Epithelial cell of proximal tubule (primary cell): ENCODE data around the gene RPL32. TPM values are rescaled to one million over a fixed set of nuclear protein-coding genes. Genes with fewer than 3 reads are reported as not detected.
A peak's percentile ranks its signal among the peaks of the same experiment; 100 is the strongest.

Source experiments
- DNase-seq: peaks from one replicate; pipeline ENCODE4 v3.0.0-alpha.2; 2011; ENCODE audit warnings: low read depth
- H3K4me3 ChIP-seq: 2 replicates; pipeline ENCODE4 v1.5.1; 2011; ENCODE audit warnings: low read depth, mild to moderate bottlenecking, low read length
- total RNA-seq: library from RNA; depleted of rRNA; stranded (reverse); fragments of >200 nt; gene quantifications from 2 replicates; pipeline ENCODE4 v1.2.3, GENCODE V29; 2015
- TF ChIP-seq, protein P1 (sequence below): conservative IDR thresholded peaks from 2 replicates; pipeline ENCODE4 v1.5.1; 2012; ENCODE audit warnings: low read depth, mild to moderate bottlenecking, low read length

RPL32 gene
- total RNA-seq, 1 donor from 2014 or later: 1,030 TPM

DNA sequence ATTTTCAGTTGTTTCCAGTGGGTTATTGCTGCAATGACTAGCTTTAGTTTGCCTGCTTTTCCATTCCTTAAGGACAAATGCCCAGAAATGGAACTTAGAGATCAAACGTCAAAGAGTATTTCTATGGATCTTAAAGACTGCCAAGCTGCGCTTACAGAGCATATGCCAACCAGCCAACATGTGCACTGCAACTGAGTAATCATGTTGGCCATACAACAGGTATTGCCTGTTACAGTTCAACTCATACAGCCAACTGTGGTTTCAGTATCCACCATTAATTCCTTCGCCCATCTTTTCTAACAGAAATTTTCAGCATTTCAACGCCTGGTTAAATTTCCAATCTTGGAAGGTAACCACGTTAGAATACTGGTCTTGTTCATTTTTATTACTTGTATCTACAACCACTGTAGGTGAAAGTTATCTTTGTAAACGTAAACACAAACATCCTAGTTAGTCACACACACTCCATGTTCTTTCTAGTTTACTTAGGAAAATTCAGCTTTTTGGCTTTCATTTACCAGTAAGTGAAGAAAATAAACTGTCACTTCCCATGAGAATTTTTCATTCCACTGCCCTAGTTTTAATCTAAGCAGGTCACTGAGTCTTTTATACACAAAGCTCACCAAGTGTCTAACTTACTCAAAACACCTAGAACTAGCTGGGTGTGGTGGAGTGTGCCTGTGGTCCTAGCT is 3.9 kb downstream of the RPL32 start:
- no peak for DNase-seq
- TF ChIP-seq, protein P1, sequence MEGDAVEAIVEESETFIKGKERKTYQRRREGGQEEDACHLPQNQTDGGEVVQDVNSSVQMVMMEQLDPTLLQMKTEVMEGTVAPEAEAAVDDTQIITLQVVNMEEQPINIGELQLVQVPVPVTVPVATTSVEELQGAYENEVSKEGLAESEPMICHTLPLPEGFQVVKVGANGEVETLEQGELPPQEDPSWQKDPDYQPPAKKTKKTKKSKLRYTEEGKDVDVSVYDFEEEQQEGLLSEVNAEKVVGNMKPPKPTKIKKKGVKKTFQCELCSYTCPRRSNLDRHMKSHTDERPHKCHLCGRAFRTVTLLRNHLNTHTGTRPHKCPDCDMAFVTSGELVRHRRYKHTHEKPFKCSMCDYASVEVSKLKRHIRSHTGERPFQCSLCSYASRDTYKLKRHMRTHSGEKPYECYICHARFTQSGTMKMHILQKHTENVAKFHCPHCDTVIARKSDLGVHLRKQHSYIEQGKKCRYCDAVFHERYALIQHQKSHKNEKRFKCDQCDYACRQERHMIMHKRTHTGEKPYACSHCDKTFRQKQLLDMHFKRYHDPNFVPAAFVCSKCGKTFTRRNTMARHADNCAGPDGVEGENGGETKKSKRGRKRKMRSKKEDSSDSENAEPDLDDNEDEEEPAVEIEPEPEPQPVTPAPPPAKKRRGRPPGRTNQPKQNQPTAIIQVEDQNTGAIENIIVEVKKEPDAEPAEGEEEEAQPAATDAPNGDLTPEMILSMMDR: no peak
- H3K4me3 ChIP-seq: no peak overlapping the region

DNA sequence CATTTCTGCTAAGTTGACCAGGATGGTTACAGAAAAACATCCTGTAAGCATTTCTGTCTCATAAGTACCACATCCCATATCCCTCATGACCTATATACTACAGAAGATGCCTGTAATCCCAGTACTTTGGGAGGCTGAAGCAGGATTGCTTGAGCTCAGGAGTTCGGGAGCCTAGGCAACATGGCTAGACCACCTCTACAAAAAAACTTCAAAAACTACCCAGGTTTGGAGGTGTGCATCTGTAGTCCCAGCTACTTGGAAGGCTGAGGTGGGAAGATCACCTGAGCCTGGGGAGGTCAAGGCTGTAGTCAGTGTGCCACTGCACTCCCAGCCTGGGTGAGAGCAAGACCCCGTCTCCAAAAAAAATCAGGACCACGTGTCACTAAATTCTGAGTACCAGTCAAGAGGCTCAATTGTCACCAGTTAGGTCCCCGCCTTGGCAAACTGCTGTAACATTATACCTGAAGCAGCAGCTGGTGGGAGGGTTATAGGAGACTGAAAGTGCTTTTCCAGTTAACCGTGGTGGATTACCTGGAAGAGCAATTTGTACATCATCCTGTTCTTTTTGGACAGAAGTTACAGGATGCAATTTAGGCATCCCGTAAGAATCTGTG is 6.2 kb downstream of the RPL32 start:
- TF ChIP-seq, protein P1: no peak
- no peak overlapping the region for H3K4me3 ChIP-seq
- DNase-seq: no peak

DNA sequence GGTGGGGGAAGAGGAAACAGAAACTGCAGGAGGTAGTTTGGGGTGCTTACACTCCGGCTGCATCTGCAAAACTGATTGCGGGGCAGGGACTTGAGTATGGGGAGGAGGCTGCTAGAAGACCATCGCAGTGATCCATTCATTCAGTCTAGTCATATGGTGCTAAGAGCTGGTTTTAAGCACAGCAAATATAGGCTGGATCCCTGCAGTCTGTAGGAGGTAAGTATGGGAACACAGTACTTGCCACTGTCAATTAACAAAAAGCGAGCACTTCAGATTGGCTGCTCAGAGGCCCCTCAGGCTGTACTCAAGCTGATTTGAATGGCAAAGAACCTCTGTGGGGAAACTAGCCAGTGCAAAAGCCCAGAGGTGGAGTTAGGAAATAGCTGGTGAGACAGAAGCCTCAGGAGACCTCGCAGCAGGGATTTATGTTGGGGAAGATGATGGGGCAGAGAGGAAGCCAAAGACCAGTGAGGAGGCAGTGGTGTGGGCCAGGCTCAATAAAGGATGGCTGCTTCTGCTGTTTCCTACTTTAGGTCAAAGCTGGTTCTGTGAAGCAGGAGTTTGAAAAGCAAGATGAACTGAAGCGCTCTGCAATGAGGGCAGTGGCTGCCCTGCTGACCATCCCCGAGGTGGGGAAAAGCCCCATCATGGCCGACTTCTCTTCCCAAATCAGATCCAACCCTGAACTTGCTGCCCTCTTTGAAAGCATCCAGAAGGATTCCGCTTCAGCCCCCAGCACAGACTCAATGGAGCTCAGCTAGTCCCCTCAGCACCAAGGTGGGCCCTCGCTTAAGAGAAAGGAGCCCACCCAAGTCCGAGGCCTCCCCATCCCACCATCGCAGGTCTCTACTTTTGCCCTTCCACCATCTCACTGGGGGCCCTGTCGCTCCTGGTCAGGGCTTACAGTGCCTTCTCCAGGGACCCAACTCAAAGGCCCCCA is 7.9 kb downstream of the RPL32 start:
- DNase-seq: no peak
- H3K4me3 ChIP-seq: no peak overlapping the region
- TF ChIP-seq, protein P1: no peak

DNA sequence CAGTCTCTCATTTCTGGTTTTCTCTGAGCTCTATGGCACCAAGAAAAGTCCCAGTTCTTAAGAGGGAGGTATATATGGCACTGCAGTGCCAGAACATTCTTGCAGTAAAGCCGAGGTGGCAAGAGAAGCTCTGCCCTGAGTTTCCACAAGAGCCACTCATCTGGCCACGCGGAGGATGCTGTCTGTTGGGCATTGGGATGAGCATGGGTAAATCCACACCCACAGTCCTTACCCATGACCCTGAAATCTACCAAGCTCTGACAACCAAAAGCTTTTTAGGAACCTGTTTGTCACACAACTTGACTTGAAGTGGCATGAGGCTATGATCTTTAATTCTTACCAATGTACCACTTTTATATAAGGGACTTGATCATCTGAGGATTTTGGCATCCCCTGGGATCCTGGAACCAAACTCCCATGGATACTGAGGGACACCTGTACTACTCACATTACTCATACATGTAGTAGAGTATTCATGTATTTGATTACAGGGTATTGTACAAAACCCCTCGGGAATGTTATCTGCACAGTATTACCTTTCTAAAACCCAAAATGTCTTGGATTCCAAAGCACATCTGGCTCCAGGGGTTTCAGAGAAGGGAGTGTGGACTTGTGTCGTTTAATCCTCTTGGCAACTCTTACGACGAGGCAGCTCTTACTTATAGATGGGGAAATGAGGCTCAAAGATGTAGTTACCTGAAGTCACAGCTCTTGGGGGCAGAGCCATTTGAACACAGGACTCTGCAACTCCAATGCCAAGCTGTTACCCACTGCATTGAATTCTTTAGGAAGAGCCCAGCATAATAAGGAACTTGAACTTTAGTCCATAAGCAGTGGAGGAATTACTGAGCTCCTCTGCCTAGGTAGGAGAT is 8.8 kb downstream of the RPL32 start:
- no peak for DNase-seq
- no peak overlapping the region for H3K4me3 ChIP-seq
- TF ChIP-seq, protein P1: no peak

DNA sequence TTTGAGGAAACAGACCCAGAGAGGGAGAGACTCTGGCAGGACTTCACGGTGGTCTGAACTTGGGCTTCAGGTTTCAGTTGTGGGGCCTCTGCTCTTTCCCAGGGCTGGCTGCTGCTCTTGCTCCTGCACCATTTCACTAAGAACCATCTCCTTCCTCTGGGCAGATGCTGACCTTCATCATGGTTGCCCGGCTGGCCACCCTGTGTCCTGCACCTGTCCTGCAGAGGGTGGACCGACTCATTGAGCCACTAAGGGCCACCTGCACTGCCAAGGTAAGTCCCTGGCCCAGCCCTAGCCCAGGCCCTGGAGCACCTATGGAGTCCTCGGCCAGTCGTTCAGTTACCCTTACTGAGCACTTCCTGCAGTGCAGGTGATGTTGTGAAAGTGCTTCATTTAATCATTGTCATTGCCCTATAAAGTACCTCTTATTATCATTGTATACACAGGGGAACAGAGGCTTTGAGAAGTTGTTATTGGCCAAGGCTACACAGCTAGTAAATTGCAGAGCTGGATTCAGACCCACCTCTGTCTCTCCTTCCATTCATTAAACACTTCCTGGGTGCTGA is 10.0 kb downstream of the RPL32 start:
- TF ChIP-seq, protein P1: no peak
- no peak overlapping the region for H3K4me3 ChIP-seq
- DNase-seq: no peak

DNA sequence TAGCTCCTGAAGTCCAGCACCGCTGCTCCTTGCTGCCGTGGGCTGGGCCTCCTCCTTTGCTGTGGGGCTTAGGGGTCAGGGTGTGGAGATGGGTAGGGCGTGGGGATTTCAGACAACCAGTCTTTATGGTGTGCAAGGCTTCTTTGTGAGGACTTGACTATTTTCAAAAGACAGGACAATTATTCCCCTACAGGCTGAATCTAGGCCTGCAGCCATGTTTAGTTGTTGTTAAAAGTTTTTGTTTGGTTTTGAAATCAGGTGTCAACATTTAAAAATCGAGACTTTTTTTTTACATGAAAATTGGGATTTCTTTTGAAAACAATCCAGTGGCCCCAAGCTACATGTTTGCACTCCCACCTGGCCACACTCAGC is 10.6 kb downstream of the RPL32 start:
- TF ChIP-seq, protein P1: peak; percentile 16
- no peak for DNase-seq
- H3K4me3 ChIP-seq: no peak overlapping the region
